Body of pancreas (tissue), 4 donors: ENCODE measurements around the gene CCDC136.

Experiments used
- CTCF ChIP-seq, 7 experiments: fragments of 450-650 bp in 4 of 7; fragments of 200-600 bp in 3 of 7; sonication (generic) in 3 of 7; IDR thresholded peaks; one replicate each; pipeline ENCODE4 v1.5.1; 2016 to 2019; ENCODE audit warnings: antibody characterized with exemption in 7 of 7
- POLR2A ChIP-seq, 3 donors: fragments of 450-650 bp; IDR thresholded peaks; one replicate each; pipeline ENCODE4 v1.6.1; 2016; ENCODE audit warnings: antibody characterized with exemption in 3 of 3, mild to moderate bottlenecking in 2 of 3

DNA sequence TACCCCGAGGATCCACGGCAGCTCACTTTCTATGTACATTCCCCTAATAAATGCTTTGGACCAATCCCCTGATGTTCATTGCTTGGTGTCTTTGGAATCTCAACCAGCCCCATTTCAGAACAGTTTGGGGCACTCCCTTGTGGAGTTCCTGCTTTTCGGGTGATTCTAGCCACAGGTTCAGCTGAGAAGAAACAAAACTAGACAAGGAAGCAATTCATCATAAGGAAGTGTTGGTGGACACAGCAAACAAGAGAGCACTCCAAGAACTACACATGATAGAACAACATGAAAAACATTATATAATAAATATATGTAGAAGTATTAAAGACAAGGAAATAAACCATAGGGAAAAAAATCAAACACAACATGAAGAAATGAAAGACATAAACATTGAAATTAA, 6.0 kb upstream of the CCDC136 start:
- TF ChIP-seq CTCF (IDR thresholded peaks at IDR 0.05) (no peak), POLR2A (IDR thresholded peaks at IDR 0.05) (no peak)
